Neural progenitor cell (in vitro differentiated cells): ENCODE measurements around the gene EIF1. TPM values are rescaled to one million over a fixed set of nuclear protein-coding genes. Genes with fewer than 3 reads are reported as not detected.
"Not testable (repeated sequence)": the region's sequence is repeated elsewhere in the genome, so short reads cannot be mapped to it uniquely, and the experiment has no call there.

Source experiments
- DNase-seq: peaks from one replicate; pipeline ENCODE4 v3.0.0-alpha.2; 2016; ENCODE audit warnings: low spot score
- H2AFZ ChIP-seq: fragments of 200-600 bp; sonication (generic); replicated peaks from 2 replicates; pipeline ENCODE4 v1.6.1; 2016; ENCODE audit warnings: antibody characterized with exemption
- H3F3A ChIP-seq: fragments of 200-600 bp; sonication (generic); 2 replicates; pipeline ENCODE4 v1.6.1; 2016; ENCODE audit warnings: antibody characterized with exemption, low read depth
- H3K27ac ChIP-seq: fragments of 200-600 bp; sonication (generic); 2 replicates; pipeline ENCODE4 v1.5.1; 2016; ENCODE audit warnings: mild to moderate bottlenecking
- H3K27me3 ChIP-seq: fragments of 200-600 bp; sonication (generic); 2 replicates; pipeline ENCODE4 v1.6.1; 2016; ENCODE audit warnings: mild to moderate bottlenecking, moderate library complexity
- H3K36me3 ChIP-seq: fragments of 200-600 bp; sonication (generic); 2 replicates; pipeline ENCODE4 v1.5.1; 2016
- H3K4me1 ChIP-seq: fragments of 200-600 bp; sonication (generic); 2 replicates; pipeline ENCODE4 v1.6.1; 2016; ENCODE audit warnings: mixed run types
- H3K4me2 ChIP-seq: fragments of 200-600 bp; sonication (generic); 2 replicates; pipeline ENCODE4 v1.6.1; 2016
- H3K4me3 ChIP-seq: fragments of 200-600 bp; sonication (generic); 2 replicates; pipeline ENCODE4 v1.5.1; 2016
- H3K79me2 ChIP-seq: fragments of 200-600 bp; sonication (generic); 2 replicates; pipeline ENCODE4 v1.6.1; 2016; ENCODE audit warnings: low read depth
- H3K9ac ChIP-seq: fragments of 200-600 bp; sonication (generic); 2 replicates; pipeline ENCODE4 v1.6.1; 2016
- H3K9me3 ChIP-seq: fragments of 200-600 bp; sonication (generic); 2 replicates; pipeline ENCODE4 v1.5.1; 2016; ENCODE audit warnings: low read depth
- H4K20me1 ChIP-seq: fragments of 200-600 bp; sonication (generic); 2 replicates; pipeline ENCODE4 v1.6.1; 2016; ENCODE audit warnings: low read depth
- H3K27ac Mint-ChIP-seq: 3 replicates; pipeline ENCODE4 v1.8.0; 2021; ENCODE audit warnings: mixed read lengths
- H3K27me3 Mint-ChIP-seq: 2 replicates; pipeline ENCODE4 v1.8.0; 2022; ENCODE audit warnings: low read depth, mild to moderate bottlenecking, inconsistent platforms, moderate library complexity, mixed read lengths; ENCODE audit not compliant: insufficient read depth
- H3K36me3 Mint-ChIP-seq: 3 replicates; pipeline ENCODE4 v1.8.0; 2021; ENCODE audit warnings: mixed read lengths
- H3K4me1 Mint-ChIP-seq: 3 replicates; pipeline ENCODE4 v1.8.0; 2021; ENCODE audit warnings: mixed read lengths
- H3K4me3 Mint-ChIP-seq: 3 replicates; pipeline ENCODE4 v1.8.0; 2021; ENCODE audit warnings: mild to moderate bottlenecking, moderate library complexity, mixed read lengths
- H3K9me3 Mint-ChIP-seq: 3 replicates; pipeline ENCODE4 v1.8.0; 2020; ENCODE audit warnings: mixed read lengths
- CTCF ChIP-seq: fragments of 200-600 bp; sonication (generic); IDR thresholded peaks from 2 replicates; pipeline ENCODE4 v1.5.1; 2017; ENCODE audit warnings: antibody characterized with exemption, mild to moderate bottlenecking
- EZH2 ChIP-seq: fragments of 200-600 bp; sonication (generic); IDR thresholded peaks from 2 replicates; pipeline ENCODE4 v1.6.1; 2017; ENCODE audit warnings: antibody characterized with exemption, mild to moderate bottlenecking, moderate library complexity
- EZH2phosphoT487 ChIP-seq: fragments of 200-600 bp; sonication (generic); IDR thresholded peaks from 2 replicates; pipeline ENCODE4 v1.6.1; 2017; ENCODE audit warnings: antibody characterized with exemption
- total RNA-seq: library from RNA; depleted of rRNA; stranded (reverse); fragments of >200 nt; gene quantifications from 2 replicates; pipeline ENCODE4 v1.2.3, GENCODE V29; 2015; ENCODE audit warnings: low replicate concordance

Gene EIF1
- total RNA-seq, 1 donor from 2014 or later: 91.4 TPM

GRCh38 chr17:41684035-41684434 lies 4.7 kb upstream of the EIF1 start:
- peaks cover 3% of the 10 kb centered on the region for H4K20me1 ChIP-seq

GRCh38 chr17:41685753-41686152 lies 2.9 kb upstream of the EIF1 start:
- not testable (repeated sequence) for H3K9ac ChIP-seq, H3K27ac ChIP-seq, H3K27me3 Mint-ChIP-seq, H3K4me2 ChIP-seq, H3K4me3 Mint-ChIP-seq, H3K36me3 ChIP-seq, H3K4me3 ChIP-seq, H3K9me3 Mint-ChIP-seq, DNase-seq, H2AFZ ChIP-seq, H3K27ac Mint-ChIP-seq, H3K9me3 ChIP-seq, H3K27me3 ChIP-seq
- H3F3A ChIP-seq: peaks cover 22% of the 10 kb centered on the region
- H3K4me1 ChIP-seq: peaks cover 20% of the 10 kb centered on the region
- Mint-ChIP-seq H3K36me3 (peaks cover 11% of the 10 kb centered on the region), H3K4me1 (peaks cover 29% of the 10 kb centered on the region)
- H3K79me2 ChIP-seq: peaks cover 18% of the 10 kb centered on the region
- peaks cover 18% of the 10 kb centered on the region for H4K20me1 ChIP-seq

More at GRCh38 chr17:41684035-41684434, 4.7 kb upstream of the EIF1 start:
- no peaks in the 10 kb centered on the region for H3K9me3 Mint-ChIP-seq
- H3K4me1 Mint-ChIP-seq: peaks cover 35% of the 10 kb centered on the region
- peaks cover 4% of the 10 kb centered on the region for H3K27me3 Mint-ChIP-seq
- Histone ChIP-seq H3K9ac (no peak overlapping the region), H2AFZ (no peak overlapping the region), H3F3A (peaks cover 15% of the 10 kb centered on the region), H3K36me3 (no peaks in the 10 kb centered on the region), H3K79me2 (peaks cover 3% of the 10 kb centered on the region), H3K4me3 (no peak overlapping the region), H3K9me3 (no peaks in the 10 kb centered on the region), H3K27ac (no peak overlapping the region), H3K27me3 (no peaks in the 10 kb centered on the region), H3K4me2 (no peak overlapping the region), H3K4me1 (peaks cover 20% of the 10 kb centered on the region)
- peak overlapping the region; percentile 50 for H3K4me3 Mint-ChIP-seq
- no peak for DNase-seq
- TF ChIP-seq CTCF: no peak
- TF ChIP-seq EZH2: no peak
- TF ChIP-seq EZH2phosphoT487: no peak
- peak overlapping the region; percentile 72 for H3K27ac Mint-ChIP-seq
- H3K36me3 Mint-ChIP-seq: no peaks in the 10 kb centered on the region

- H3K4me1 ChIP-seq: peaks cover 19% of the 10 kb centered on the region
- Mint-ChIP-seq H3K27me3 (peaks cover 4% of the 10 kb centered on the region), H3K4me3 (no peak overlapping the region), H3K9me3 (no peaks in the 10 kb centered on the region), H3K27ac (no peak overlapping the region), H3K36me3 (peaks cover 16% of the 10 kb centered on the region), H3K4me1 (peaks cover 29% of the 10 kb centered on the region)
- peaks cover 23% of the 10 kb centered on the region for H4K20me1 ChIP-seq
- H3K9me3 ChIP-seq: no peaks in the 10 kb centered on the region
- no peak overlapping the region for H3K4me3 ChIP-seq
- peaks cover 13% of the 10 kb centered on the region for H3K36me3 ChIP-seq
- H3K79me2 ChIP-seq: peaks cover 23% of the 10 kb centered on the region
- no peak overlapping the region for H2AFZ ChIP-seq
- H3K27ac ChIP-seq: no peak overlapping the region
- no peaks in the 10 kb centered on the region for H3K27me3 ChIP-seq
- no peak overlapping the region for H3K9ac ChIP-seq
- no peak overlapping the region for H3K4me2 ChIP-seq
- TF ChIP-seq CTCF (no peak), EZH2 (no peak), EZH2phosphoT487 (no peak)
- peaks cover 27% of the 10 kb centered on the region for H3F3A ChIP-seq
- DNase-seq: no peak
Measured at GRCh38 chr17:41686281-41686680, 2.4 kb upstream of the EIF1 start.

GRCh38 chr17:41687828-41688640 lies 651 bp upstream of the EIF1 start:
- Histone ChIP-seq H3F3A (peaks cover 45% of the 10 kb centered on the region), H3K9ac (peak overlapping the region; percentile 7), H3K27ac (no peak overlapping the region), H3K4me1 (peaks cover 19% of the 10 kb centered on the region), H3K36me3 (peaks cover 14% of the 10 kb centered on the region), H2AFZ (peak overlapping the region; percentile 58), H3K4me3 (peak overlapping the region; percentile 91), H3K4me2 (peak overlapping the region; percentile 87), H3K27me3 (no peaks in the 10 kb centered on the region), H3K79me2 (peaks cover 29% of the 10 kb centered on the region), H3K9me3 (no peaks in the 10 kb centered on the region), H4K20me1 (peaks cover 34% of the 10 kb centered on the region)
- no peak for TF ChIP-seq EZH2
- TF ChIP-seq CTCF: peak; percentile 29
- TF ChIP-seq EZH2phosphoT487: no peak
- Mint-ChIP-seq H3K27ac (peak overlapping the region; percentile 38), H3K4me1 (peaks cover 24% of the 10 kb centered on the region), H3K36me3 (peaks cover 30% of the 10 kb centered on the region), H3K4me3 (peak overlapping the region; percentile 91), H3K27me3 (peaks cover 4% of the 10 kb centered on the region), H3K9me3 (no peaks in the 10 kb centered on the region)
- no peak for DNase-seq
